ENCODE results near the gene HGF.

HGF gene

GRCh38 chr7:81714306-81714705, 55.5 kb downstream of the HGF start:
- no peak for FAIRE-seq

DNA sequence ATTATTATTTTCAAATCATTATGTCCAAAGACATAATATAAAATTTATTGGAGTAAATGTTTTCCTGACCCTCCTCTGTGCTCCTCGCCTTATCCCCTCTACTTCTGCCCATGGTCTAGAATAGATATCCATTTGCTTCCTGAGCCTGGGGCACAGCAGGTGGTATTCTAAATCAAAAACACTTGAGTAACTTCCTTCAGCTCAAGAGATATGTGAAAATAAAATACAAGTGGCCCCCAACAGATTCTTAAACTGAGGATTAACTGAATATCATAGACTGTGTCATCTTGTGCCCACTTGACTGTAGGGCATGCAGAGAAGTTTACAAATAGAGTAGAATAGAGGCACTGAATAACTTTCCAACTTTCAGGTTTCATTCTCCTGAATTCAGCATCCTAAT, 59.1 kb downstream of the HGF start:
- FAIRE-seq, result no peak

DNA sequence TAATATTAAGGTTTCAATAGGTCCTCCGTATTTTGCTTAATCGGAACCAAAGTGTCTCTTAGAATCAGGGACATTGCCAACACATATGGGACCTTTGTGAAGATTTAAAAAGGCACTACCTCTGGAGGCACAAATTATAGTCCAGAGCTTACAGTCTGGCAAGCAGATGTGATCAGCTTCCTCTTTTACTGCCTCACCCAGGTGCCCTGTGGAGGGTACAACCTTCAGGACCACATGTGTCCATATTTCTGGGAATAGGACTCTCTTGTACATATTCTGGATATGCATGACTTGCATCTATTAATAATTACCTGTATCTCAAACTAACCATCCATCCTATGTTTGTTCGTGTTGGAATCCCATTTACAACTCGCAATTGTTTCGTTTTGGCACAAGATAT, 60.0 kb downstream of the HGF start:
- no peak for FAIRE-seq

- no peak for FAIRE-seq
Measured at GRCh38 chr7:81707966-81708365, 61.9 kb downstream of the HGF start.

- no peak for FAIRE-seq
Measured at GRCh38 chr7:81707196-81707595, 62.7 kb downstream of the HGF start.

DNA sequence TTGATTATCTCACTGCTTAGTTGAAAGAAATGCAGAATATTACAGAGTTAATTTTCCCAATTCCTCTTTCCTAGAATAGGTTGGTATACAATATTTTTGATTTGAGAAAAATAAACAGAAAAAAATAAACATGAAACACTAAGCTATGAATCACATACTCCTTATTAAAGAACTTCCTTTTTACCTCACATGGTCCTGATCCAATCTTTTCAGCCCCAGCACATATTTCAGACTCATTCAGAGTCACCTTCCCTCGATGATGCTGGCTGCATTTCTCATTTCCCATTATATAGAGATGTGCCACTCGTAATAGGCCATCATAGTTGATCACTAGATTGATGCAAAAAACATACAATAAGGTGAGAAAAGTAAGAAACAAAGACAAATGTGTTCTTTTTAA, 64.6 kb downstream of the HGF start:
- no peak for FAIRE-seq

GRCh38 chr7:81704595-81704994, 65.3 kb downstream of the HGF start:
- FAIRE-seq, result no peak

GRCh38 chr7:81698965-81699364, 70.9 kb downstream of the HGF start:
- peak; percentile 19 for FAIRE-seq

DNA sequence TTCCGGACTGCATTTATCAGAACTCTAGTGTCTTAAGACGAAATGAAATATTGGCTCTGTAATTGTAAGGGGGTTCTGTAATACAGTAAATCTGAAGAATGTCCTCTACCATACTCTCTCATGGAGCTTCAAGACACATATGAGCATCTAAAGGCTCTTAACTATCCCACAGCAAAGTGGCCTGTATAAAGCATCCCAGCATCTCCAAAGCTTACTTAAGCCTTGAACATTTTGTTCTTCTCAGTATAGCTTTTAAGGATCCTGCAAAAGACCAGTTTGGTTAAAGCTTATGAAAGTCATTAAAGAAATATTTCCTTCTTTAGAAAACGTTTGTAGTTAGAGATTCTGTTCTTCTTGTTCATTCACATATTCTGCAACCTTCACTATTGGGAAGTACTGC, 75.1 kb downstream of the HGF start:
- FAIRE-seq, result no peak

DNA sequence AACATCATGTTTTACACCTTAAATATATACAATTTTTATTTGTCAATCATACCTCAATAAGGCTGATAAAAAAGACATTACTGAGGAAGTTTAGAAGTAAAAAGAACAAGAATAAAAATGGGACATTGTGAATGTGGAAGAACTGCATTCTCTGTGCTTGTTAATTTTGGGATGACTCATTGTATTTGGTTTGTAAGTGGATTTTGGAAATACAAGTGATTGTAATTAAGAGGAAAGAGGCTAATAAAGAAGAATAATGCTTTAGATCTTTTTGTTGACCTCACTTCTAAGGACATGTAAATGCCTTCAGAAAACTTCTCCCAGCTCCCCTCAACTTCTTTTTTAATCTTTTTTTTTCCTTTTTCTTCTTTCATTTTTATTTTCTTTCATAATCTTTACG, 76.0 kb downstream of the HGF start:
- FAIRE-seq, result no peak

DNA sequence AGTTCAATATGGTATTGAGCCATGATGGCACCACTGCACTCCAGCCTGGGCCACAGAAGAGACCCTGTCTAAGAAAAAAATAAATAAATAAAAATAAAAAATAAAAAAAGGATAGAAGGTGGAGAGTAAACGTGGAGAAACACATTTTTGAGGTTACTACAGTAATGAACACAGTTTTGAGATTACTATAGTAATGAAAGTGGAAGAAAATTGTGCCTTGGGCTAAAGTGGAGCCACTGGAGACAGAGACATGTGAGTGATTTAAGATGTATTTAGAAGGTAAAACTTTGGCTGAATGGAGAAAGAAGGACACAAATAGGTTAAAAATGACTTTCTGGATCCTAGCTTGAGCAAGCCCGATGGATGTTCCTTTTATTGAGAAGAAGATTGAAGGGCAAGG, 76.8 kb downstream of the HGF start:
- FAIRE-seq, result no peak

- no peak for FAIRE-seq
Measured at GRCh38 chr7:81692146-81692905, 77.5 kb downstream of the HGF start.

GRCh38 chr7:81691199-81691821, 78.5 kb downstream of the HGF start:
- FAIRE-seq, result no peak

- no peak for FAIRE-seq
Measured at GRCh38 chr7:81690688-81691087, 79.2 kb downstream of the HGF start.

GRCh38 chr7:81690251-81690650, 79.6 kb downstream of the HGF start:
- no peak for FAIRE-seq

GRCh38 chr7:81688622-81689411, 81.0 kb downstream of the HGF start:
- FAIRE-seq, result no peak

- no peak for FAIRE-seq
Measured at GRCh38 chr7:81687062-81687461, 82.8 kb downstream of the HGF start.

DNA sequence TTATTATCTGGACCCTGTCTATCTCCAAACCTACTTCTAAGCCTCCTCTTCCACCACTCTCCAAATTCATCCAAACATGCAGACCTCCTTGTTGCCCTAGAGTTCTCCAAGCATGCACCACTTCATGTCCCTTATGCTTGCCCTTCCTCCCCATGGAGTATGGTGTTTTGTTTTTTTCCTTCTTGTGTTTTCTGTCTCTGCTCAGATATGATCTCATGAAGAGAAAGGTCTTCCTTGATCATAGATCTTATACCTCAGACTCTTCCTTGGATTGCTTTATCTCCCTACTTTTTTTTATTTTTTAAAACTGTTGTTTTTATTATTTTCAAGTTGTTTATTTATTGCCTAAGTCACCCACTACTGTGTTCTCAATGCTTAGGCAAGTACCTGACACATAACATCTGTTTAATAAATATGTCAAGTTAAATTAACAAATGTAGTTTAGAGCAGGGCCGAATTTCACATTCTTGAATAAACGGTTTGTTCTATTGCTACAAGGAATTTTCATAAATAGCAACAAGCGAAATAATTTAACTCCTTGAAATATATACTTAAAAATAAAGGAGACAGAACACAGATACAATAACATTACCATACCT, 84.5 kb downstream of the HGF start:
- FAIRE-seq, result no peak

GRCh38 chr7:81684514-81685269, 85.2 kb downstream of the HGF start:
- no peak for FAIRE-seq

DNA sequence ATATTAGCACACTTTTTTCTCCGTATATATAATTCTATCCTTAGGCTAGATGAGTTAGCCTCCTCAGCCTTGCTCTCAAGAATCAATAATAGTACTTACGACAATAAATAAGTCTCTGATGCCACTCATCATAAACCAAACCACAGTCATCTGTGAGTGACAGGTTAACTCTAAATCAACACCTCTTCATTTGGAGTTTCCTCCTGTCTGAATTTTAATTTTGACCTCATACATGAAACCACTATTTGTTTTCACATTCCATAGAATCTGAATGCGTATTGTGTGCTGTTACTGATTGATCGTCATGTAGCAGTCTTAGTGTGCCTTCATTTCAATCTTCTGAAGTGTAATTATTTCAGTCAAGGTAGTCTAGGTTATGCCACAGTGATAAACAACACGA, 85.8 kb downstream of the HGF start:
- no peak for FAIRE-seq

DNA sequence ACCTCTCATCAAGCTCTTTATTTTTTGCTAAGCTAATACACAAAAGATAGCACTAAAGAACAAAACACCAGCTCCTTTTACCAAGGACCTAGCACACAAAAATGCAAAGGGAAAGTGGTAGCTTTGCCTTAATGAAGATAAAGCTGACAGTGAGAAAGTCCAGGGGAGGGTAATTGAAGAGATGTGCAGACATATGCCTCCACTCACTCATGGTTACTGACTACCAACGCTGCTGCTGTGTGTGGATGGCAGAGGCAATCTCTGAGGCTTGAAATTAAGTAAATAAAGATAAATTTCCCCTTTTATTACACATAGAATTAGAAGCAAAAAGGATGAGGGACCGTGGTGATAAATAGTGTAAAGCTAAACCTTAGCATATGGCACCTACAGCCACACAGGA, 87.0 kb downstream of the HGF start:
- no peak for FAIRE-seq

GRCh38 chr7:81680120-81680519, 89.7 kb downstream of the HGF start:
- no peak for FAIRE-seq

GRCh38 chr7:81676813-81677212, 93.0 kb downstream of the HGF start:
- no peak for FAIRE-seq

Data from G401.6 (cell line).